HG02642 (cell line): Measurements from ENCODE around the gene ABCB9.

ENCODE experiments used
- ATAC-seq: cut with Tn5 transposase; IDR thresholded peaks from one replicate; pipeline ENCODE4 v1.9.1; 2021; ENCODE audit warnings: mild to moderate bottlenecking; ENCODE audit not compliant: unreplicated experiment, poor library complexity

ABCB9 gene

DNA sequence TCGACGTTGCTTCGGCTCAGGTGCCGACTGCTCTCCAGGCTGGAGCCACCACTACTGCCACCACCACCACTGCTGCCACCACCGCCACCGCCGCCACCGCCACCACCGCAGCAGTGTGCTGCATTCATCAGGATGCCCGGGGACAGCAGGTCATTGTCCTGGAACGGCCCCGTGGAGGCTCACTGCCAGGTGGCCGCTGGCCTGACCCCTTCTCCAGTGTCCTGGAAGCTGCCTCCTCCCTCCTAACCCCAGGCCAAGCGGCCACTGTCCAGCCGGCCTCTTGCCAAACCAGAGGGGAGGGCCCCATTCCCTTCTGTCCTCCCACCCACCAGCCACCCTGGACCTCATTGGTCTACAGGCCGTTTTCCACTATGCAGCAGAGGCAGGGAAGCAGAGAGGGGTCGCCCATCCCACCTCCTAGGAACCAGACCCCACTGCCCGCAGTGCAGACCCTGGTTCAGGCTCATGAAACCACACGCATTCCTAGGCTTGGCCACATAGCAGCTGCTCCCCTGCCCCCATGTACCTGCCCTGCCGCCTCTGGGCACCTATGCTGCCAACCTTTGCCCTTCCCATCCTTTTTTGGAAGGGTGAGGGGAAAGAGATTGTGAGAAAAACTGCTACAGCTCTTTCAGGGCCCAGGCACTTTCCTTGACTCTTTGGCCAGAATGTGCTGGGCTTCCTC, 29.4 kb upstream of the ABCB9 start:
- ATAC-seq = no peak

DNA sequence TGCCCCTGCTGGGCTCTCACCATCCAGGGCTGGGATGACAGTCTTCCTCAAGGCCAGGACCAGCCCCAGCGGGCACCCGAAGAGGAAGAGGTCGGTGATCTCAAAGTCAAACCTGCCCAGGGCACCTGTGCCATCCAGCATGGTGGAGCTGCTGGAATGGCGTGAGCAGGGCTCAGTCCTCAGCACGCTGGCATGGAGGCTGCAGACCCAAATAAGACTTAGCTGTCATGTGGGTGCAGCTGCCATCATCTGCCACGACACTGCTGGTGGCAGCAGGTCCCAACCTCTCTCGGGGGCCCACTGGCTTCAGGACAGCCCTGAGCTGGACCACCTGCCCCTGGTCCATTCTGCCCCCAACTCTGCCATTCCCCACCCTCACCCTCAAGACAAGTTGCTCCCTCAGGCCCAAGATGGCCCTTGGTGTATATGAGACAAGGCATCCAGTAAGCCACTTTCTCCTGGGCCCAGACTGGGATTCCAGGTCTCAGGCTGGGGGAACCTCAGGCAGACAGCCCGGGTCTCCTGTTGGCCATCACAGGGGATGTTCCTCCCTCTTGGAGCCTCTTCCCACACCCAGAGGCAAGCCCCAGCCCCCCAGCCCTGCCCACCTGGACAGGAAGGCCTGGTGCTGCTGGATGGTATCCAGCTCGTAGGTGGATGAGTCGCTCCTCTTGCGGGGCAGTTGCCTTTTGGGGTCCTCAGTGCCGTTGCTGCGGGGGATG, 28.7 kb upstream of the ABCB9 start:
- no peak for ATAC-seq

- ATAC-seq = no peak
These were observed 27.9 kb upstream of the ABCB9 start for GRCh38 chr12:122994140-122994675.

- no peak for ATAC-seq
These were observed 26.1 kb upstream of the ABCB9 start for GRCh38 chr12:122992386-122992785.

- no peak for ATAC-seq
These were observed 25.5 kb upstream of the ABCB9 start for GRCh38 chr12:122991623-122992275.

GRCh38 chr12:122990961-122991622, 24.8 kb upstream of the ABCB9 start:
- no peak for ATAC-seq

DNA sequence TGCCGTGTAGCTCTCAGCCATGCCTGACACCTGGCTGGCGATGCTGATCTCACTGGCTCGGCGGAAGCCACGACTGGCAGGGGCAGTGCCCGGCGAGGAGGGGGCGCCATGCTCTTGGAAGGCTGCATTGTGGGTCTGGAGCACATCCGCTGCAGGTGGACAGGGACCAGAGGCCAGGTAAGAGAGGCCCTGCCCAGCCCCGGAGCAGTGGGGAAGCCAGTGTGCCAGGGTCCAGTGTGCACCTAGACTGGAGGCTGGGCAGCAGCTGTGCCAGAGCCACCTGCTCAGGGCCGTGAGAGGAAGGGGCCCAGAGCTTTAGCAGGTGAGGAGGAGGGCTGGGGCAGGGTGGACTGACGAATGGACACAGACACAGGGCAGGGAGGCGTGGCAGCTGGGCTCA, 24.3 kb upstream of the ABCB9 start:
- no peak for ATAC-seq

DNA sequence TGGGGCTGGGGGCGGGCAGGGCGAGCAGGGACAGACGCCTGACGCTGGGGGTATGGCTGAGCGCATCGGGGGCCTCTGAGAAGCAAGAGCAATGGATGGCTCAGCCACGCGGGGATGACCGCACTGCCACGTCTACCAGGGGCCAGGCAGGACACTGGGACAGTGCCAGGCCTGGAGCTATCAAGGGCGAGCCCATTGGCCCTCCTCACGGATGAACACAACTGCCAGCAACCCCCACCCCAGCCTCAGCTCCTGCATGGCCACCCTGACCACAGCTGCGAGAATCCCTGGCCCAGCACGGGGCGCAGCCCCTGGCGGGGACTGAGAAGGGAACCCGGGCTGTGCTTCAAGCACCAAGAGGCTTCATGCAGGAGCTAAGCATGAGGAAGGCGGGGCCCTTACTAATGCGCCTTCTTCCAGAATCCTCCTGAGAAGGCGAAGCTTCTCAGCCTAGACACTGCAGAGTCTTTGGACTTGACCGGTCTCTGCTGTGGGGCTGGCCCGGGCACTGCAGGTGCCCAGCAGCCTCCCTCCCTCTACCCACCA, 23.7 kb upstream of the ABCB9 start:
- ATAC-seq = no peak

GRCh38 chr12:122989225-122989839, 23.1 kb upstream of the ABCB9 start:
- ATAC-seq = no peak

DNA sequence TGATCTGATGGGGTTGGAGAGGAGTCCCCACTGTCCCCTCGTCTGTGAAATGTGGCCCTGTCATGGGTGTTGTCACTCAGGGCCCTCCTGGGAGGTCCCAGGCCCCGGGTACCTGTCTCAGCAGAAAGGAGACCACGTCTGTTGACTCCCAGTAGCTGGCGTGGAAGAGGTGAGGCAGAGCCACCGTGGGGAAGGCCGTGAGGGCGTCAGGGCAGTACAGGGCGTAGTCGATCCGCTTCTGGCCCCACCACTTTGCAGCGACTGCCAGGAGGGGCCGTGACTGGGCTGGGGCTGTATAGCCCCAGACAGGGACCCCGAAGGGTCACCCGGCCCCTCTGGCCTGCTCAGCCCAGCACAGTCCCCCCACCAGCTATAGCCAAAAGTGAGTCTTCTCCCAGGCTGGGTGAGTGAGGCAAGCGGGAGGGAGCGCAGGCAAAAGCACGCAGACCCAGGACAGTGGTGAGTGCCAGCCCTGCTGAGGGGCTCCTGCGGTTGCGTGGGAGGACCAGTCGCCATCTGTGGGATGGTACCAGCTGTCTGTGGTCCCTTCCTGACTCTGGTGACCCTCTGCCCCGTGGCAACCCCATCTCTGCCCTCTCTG, 22.4 kb upstream of the ABCB9 start:
- no peak for ATAC-seq

DNA sequence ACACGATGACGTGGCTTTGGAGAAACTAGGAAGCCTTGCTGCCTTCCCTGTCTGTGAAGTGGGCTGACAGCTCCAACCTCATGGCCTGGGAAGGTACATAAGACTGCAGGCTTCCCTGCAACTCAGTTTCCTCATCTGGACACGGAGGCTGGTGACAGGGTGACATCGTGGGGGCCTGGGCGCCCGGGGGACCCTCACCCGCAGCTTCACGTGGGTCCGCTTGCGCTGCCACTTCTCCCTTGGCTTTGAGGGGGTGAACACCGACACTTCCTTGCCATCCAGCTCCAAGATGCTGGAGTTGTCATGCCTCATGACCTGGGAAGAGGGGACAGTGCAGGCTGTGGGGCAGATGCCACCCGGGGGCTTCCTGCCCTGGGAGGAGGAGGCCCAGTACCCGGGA, 21.8 kb upstream of the ABCB9 start:
- no peak for ATAC-seq

GRCh38 chr12:122987086-122987951, 21.1 kb upstream of the ABCB9 start:
- no peak for ATAC-seq

DNA sequence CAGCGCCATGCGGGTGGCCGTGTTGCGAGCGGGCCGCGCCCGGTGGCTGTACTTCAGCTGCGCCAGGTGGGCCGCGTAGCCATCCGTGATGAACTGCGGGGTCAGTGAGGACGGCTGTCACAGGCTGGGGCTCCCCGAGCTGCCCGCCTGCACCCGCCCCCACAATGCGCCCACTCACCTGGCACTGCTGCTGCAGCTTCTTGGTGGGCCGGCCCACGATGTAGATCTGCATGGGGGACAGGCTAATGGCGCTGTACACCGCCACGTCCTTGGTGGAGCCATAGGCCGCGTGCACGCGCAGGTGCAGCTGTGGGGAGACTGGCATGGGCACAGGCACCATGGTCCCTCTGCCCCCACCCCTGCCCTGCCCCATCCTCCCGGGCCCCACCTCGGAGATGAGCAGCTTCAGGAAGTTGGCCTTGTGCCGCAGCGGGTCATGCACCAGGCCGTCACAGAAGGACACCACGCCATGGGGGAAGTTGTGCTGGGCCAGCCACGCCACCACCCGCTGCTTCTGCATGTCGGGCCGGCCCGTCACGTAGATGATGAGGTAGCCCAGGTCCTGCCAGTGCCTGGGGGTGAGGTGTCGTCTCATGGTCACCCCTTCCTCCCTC, 20.1 kb upstream of the ABCB9 start:
- no peak for ATAC-seq

- no peak for ATAC-seq
These were observed 19.3 kb upstream of the ABCB9 start for GRCh38 chr12:122985338-122986257.

DNA sequence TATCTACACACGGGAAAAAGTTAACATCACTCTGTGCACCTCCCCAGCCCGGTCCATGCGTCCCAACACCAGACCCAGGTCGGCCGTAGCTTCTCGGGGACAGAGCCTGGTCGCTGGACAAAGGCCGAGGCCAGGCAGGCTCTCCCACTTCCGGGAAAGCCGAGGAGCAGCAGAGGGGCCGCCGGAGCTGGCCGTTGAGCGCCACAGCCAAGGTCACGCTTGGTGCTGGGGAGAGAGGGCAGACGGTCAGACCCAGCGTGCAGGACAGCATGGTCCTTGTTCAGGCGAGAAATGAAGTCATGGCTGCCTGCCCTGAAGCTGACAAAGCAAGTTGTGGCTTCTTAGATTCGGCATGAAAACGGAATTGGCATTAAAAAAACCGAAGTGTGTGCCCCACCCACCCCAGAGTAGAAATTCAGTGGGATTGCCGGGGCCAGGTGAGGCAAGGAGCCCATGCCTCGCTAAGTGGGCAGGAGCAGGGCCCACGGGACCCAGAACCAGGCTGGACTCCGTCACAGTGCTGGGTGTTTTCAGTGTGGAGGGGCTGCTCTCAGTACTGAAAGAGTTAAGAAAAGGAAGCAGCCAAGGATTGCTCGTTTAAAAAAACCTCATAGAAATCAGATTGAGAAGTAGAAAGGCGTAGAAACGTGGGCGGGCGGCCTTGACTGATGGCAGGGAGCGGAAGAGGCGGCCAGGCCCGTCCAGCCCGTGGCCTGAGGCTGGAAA, 18.5 kb upstream of the ABCB9 start:
- ATAC-seq = no peak

DNA sequence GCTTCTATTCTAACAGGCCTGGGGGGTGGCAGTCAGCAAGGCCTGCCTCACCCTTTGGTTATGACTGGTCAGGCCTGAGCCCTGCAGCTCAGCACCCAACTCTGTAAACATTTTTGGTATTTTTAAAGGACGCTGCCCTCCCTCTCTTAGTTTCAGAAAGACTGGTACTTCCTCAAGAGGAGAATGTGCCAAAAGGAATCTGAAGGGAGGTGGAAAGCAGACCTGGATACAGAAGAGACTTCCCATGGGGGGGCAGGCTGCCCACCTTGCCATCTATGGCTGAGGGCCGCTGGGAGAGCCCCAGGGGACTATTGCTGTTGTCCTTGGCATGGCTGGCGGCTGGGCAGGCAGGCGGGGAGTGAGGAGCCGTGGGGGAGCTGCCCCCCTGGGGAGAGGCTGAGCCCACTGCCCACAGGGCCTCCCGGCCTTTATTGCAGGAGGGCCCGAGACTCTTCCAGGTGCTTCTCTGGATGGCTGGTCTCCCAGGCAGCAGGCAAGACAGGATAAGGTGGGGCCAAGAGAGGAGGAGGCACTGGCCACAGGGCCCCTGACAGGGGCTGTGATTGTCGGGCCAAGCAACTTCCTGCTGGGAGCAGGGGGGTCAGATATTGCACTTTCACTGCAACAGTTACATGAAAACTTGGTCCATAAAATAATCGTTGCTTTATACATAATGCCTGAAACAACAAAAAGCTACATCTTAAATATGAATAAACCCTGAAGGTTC, 17.7 kb upstream of the ABCB9 start:
- ATAC-seq = no peak
